PC-3 (cell line): ENCODE measurements around the gene MGARP. TPM values are rescaled to one million over a fixed set of nuclear protein-coding genes. Genes with fewer than 3 reads are reported as not detected.
"Not testable (repeated sequence)": the region's sequence is repeated elsewhere in the genome, so short reads cannot be mapped to it uniquely, and the experiment has no call there.

Experiments
- ATAC-seq: fragments of 200-7000 bp; cut with Tn5 transposase; 2 replicates; pipeline ENCODE4 v1.9.1; 2020; ENCODE audit warnings: mild to moderate bottlenecking, moderate library complexity
- BruUV-seq: library from RNA; stranded (reverse); fragments of 400-500 nt; replicated peaks from 2 replicates; lab custom pipeline; 2021; lab: Mats Ljungman, UMichigan
- CTCF ChIA-PET: fragments of 300-600 bp; sonication (Branson Sonifier 250); formaldehyde crosslinking; loops from one replicate; lab custom pipeline; 2022; ENCODE audit warnings: antibody characterized with exemption; lab: Charles Lee
- POLR2A ChIA-PET: fragments of 300-600 bp; sonication (Branson Sonifier 250); formaldehyde crosslinking; loops from one replicate; lab custom pipeline; 2022; ENCODE audit warnings: antibody characterized with exemption; ENCODE audit not compliant: unreplicated experiment; lab: Charles Lee
- DNase-seq: peaks from one replicate; pipeline ENCODE4 v3.0.0-alpha.2; 2015
- H2AFZ ChIP-seq: fragments of 300-600 bp; sonication (generic); 2 replicates; pipeline ENCODE4 v1.6.0; 2016; ENCODE audit warnings: antibody characterized with exemption, low read length
- H3F3A ChIP-seq: fragments of 300-600 bp; sonication (generic); one replicate; pipeline ENCODE4 v1.6.0; 2017; ENCODE audit warnings: antibody characterized with exemption, low read length, control low read depth, mild to moderate bottlenecking; ENCODE audit not compliant: unreplicated experiment
- H3K27ac ChIP-seq: fragments of 300-600 bp; sonication (generic); 2 replicates; pipeline ENCODE4 v1.5.1; 2016; ENCODE audit warnings: mild to moderate bottlenecking, low read length
- H3K27me3 ChIP-seq: fragments of 300-600 bp; sonication (generic); 2 replicates; pipeline ENCODE4 v1.6.1; 2016; ENCODE audit warnings: low read length, mixed read lengths
- H3K36me3 ChIP-seq: fragments of 300-600 bp; sonication (generic); 2 replicates; pipeline ENCODE4 v1.6.1; 2016; ENCODE audit warnings: low read depth, mixed run types, low read length, mixed read lengths
- H3K4me1 ChIP-seq: fragments of 300-600 bp; sonication (generic); 2 replicates; pipeline ENCODE4 v1.5.1; 2016; ENCODE audit warnings: low read length; ENCODE audit not compliant: insufficient read depth
- H3K4me2 ChIP-seq: fragments of 300-600 bp; sonication (generic); 2 replicates; pipeline ENCODE4 v1.6.0; 2016; ENCODE audit warnings: low read length
- H3K4me3 ChIP-seq: fragments of 300-600 bp; sonication (generic); 2 replicates; pipeline ENCODE4 v1.5.1; 2016; ENCODE audit warnings: mild to moderate bottlenecking, low read length, mixed read lengths
- H3K79me2 ChIP-seq: fragments of 300-600 bp; sonication (generic); 2 replicates; pipeline ENCODE4 v1.6.1; 2017; ENCODE audit warnings: low read length, mixed read lengths
- H3K9ac ChIP-seq: fragments of 300-600 bp; sonication (generic); 2 replicates; pipeline ENCODE4 v1.6.0; 2016; ENCODE audit warnings: mild to moderate bottlenecking, low read length
- H3K9me2 ChIP-seq: fragments of 300-600 bp; sonication (generic); replicated peaks from 2 replicates; pipeline ENCODE4 v1.6.1; 2016; ENCODE audit warnings: mixed run types, low read length, mixed read lengths
- H3K9me3 ChIP-seq: fragments of 300-600 bp; sonication (generic); 2 replicates; pipeline ENCODE4 v1.6.1; 2016; ENCODE audit warnings: low read length, mixed read lengths
- H4K20me1 ChIP-seq: fragments of 300-600 bp; sonication (generic); 2 replicates; pipeline ENCODE4 v1.6.1; 2016; ENCODE audit warnings: low read length, mixed read lengths
- EZH2 ChIP-seq: fragments of 300-600 bp; sonication (generic); IDR thresholded peaks from one replicate; pipeline ENCODE4 v1.6.1; 2017; ENCODE audit warnings: antibody characterized with exemption, mild to moderate bottlenecking, low read length; ENCODE audit not compliant: unreplicated experiment
- EZH2phosphoT487 ChIP-seq: fragments of 300-600 bp; sonication (generic); IDR thresholded peaks from 2 replicates; pipeline ENCODE4 v1.6.1; 2018; ENCODE audit warnings: mild to moderate bottlenecking, antibody characterized with exemption, low read length, borderline replicate concordance
- intact Hi-C: fragments of 100-400 bp; cut with micrococcal nuclease; formaldehyde crosslinking; loops from 2 replicates; pipeline ENCODE4 v1.9.0; 2023
- total RNA-seq: library from RNA; depleted of rRNA; stranded (reverse); fragments of >200 nt; gene quantifications from 2 replicates; pipeline ENCODE4 v1.2.3, GENCODE V29; 2014
- TF ChIP-seq, protein P1 (sequence below): fragments of 300-600 bp; sonication (generic); conservative IDR thresholded peaks from 2 replicates; pipeline ENCODE4 v1.5.1; 2017; ENCODE audit warnings: antibody characterized with exemption, low read depth, mild to moderate bottlenecking, low read length

Gene MGARP
- total RNA-seq, 1 experiment from 2014 or later = 0.33 TPM

GRCh38 chr4:139324620-139325019, 44.6 kb upstream of the MGARP start:
- Histone ChIP-seq H2AFZ (no peak overlapping the region), H3K9me3 (no peaks in the 10 kb centered on the region), H3K27ac (no peak overlapping the region), H3K79me2 (peaks cover 100% of the 10 kb centered on the region), H3K9ac (no peak overlapping the region), H3K9me2 (no peaks in the 10 kb centered on the region), H3K27me3 (no peaks in the 10 kb centered on the region), H3K4me3 (no peak overlapping the region), H3K36me3 (0 out of 2 replicates have a peak, but pooled peaks cover 2% of the 10 kb centered on the region), H3K4me1 (no peaks in the 10 kb centered on the region), H4K20me1 (peaks cover 47% of the 10 kb centered on the region), H3K4me2 (no peak overlapping the region), H3F3A (no peaks in the 10 kb centered on the region)
- TF ChIP-seq EZH2phosphoT487 (no peak), EZH2 (no peak)
- TF ChIP-seq, protein P1, sequence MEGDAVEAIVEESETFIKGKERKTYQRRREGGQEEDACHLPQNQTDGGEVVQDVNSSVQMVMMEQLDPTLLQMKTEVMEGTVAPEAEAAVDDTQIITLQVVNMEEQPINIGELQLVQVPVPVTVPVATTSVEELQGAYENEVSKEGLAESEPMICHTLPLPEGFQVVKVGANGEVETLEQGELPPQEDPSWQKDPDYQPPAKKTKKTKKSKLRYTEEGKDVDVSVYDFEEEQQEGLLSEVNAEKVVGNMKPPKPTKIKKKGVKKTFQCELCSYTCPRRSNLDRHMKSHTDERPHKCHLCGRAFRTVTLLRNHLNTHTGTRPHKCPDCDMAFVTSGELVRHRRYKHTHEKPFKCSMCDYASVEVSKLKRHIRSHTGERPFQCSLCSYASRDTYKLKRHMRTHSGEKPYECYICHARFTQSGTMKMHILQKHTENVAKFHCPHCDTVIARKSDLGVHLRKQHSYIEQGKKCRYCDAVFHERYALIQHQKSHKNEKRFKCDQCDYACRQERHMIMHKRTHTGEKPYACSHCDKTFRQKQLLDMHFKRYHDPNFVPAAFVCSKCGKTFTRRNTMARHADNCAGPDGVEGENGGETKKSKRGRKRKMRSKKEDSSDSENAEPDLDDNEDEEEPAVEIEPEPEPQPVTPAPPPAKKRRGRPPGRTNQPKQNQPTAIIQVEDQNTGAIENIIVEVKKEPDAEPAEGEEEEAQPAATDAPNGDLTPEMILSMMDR = no peak
- DNase-seq (no peak), ATAC-seq (no peak)
- CTCF ChIA-PET = no interaction called here
- intact Hi-C loops = no loop called here
- POLR2A ChIA-PET = no interaction called here
- no TSS peak for BruUV-seq

DNA sequence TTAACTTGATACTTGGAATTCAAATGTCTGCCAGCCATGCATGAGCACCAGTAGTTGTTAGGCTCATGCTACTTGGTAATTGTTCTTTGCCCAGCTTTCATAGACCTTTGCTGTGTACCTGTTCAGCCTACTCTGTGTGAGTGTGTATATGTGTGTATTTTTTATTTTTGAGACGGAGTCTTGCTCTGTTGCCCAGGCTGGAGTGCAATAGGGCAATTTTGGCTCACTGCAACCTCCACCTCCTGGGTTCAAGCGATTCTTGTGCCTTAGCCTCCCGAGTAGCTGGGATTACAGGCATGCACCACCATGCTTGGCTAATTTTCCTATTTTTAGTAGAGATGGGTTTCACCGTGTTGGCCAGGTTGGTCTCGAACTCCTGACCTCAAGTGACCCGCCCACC, 42.5 kb upstream of the MGARP start:
- POLR2A ChIA-PET = not testable (repeated sequence)

GRCh38 chr4:139322070-139322469, 42.0 kb upstream of the MGARP start:
- H2AFZ ChIP-seq, H3K9me2 ChIP-seq, H3K9ac ChIP-seq, DNase-seq, H3K36me3 ChIP-seq, H3K27me3 ChIP-seq, H3F3A ChIP-seq, H3K27ac ChIP-seq, H3K9me3 ChIP-seq, H3K4me2 ChIP-seq, H3K4me3 ChIP-seq, BruUV-seq, CTCF ChIA-PET, H3K4me1 ChIP-seq, ATAC-seq, intact Hi-C loops, POLR2A ChIA-PET: not testable (repeated sequence)
- Histone ChIP-seq H4K20me1 (peaks cover 58% of the 10 kb centered on the region), H3K79me2 (peaks cover 100% of the 10 kb centered on the region)

More for the DNA sequence above, 42.5 kb upstream of the MGARP start:
- H3K9me3 ChIP-seq, DNase-seq, H3K4me1 ChIP-seq, H3K9me2 ChIP-seq, intact Hi-C loops, H3K4me3 ChIP-seq, BruUV-seq, H3K4me2 ChIP-seq, H3K9ac ChIP-seq, CTCF ChIA-PET, H3K27ac ChIP-seq, ATAC-seq, H2AFZ ChIP-seq, H3K36me3 ChIP-seq, H3F3A ChIP-seq, H3K27me3 ChIP-seq: not testable (repeated sequence)
- Histone ChIP-seq H3K79me2 (peaks cover 100% of the 10 kb centered on the region), H4K20me1 (peaks cover 54% of the 10 kb centered on the region)

- no peak overlapping the region for H3K27ac ChIP-seq
- H3K36me3 ChIP-seq = no peaks in the 10 kb centered on the region
- H3K4me2 ChIP-seq = no peak overlapping the region
- DNase-seq = no peak
- no peak overlapping the region for H3K4me3 ChIP-seq
- ATAC-seq = no peak
- no peak overlapping the region for H3K9ac ChIP-seq
- no peaks in the 10 kb centered on the region for H3K9me2 ChIP-seq
- no peaks in the 10 kb centered on the region for H3K27me3 ChIP-seq
- no TSS peak for BruUV-seq
- no peak overlapping the region for H2AFZ ChIP-seq
- CTCF ChIA-PET = no interaction called here
- H3K79me2 ChIP-seq = peaks cover 100% of the 10 kb centered on the region
- no peaks in the 10 kb centered on the region for H3K4me1 ChIP-seq
- POLR2A ChIA-PET = no interaction called here
- H3K9me3 ChIP-seq = no peaks in the 10 kb centered on the region
- intact Hi-C loops = no loop called here
- peaks cover 53% of the 10 kb centered on the region for H4K20me1 ChIP-seq
- no peak for TF ChIP-seq EZH2
- TF ChIP-seq, protein P1 = no peak
- no peak for TF ChIP-seq EZH2phosphoT487
- no peaks in the 10 kb centered on the region for H3F3A ChIP-seq
Observed at GRCh38 chr4:139319571-139319970, 39.5 kb upstream of the MGARP start.
